HG03103 (cell line): ENCODE results near the gene LGALS12.
"Not testable (repeated sequence)": the region's sequence is repeated elsewhere in the genome, so short reads cannot be mapped to it uniquely, and the experiment has no call there.

Experiments
- ATAC-seq: cut with Tn5 transposase; IDR thresholded peaks from one replicate; pipeline ENCODE4 v1.9.1; 2021; ENCODE audit warnings: low read depth; ENCODE audit not compliant: unreplicated experiment

LGALS12 gene

GRCh38 chr11:63504054-63504453, 1.8 kb upstream of the LGALS12 start:
- ATAC-seq, result no peak

DNA sequence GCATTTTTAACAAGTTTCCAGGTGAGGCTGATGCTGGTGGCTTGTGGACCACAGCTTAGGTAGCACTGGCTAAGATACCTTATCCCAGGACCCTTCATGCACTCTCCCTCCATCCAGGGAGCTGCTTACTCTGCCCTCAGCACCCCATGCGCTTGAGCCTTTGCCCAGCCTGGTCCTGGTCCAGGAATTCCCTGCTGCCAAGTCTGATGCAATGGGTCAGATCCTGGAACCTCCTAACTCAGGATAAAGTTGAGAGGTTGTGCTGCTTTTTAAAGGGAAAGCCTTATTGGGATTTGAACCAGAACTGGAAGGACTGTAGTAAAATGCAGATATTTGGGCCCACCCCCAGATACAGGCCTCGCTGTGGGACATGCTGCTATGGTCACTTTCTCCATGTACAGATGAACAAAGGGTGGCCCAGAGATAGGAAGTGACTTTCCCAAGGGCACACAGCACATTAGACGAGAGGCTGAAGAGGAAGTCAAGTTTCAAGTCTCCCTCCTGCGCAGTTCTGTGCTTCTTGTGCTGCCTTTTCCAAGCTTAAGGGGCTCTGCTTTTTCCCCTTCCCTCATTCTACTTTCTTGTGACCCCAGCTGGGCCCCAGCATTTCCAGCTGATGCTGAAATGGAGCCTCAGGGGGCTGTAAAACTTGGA, 824 bp upstream of the LGALS12 start:
- ATAC-seq, result no peak

DNA sequence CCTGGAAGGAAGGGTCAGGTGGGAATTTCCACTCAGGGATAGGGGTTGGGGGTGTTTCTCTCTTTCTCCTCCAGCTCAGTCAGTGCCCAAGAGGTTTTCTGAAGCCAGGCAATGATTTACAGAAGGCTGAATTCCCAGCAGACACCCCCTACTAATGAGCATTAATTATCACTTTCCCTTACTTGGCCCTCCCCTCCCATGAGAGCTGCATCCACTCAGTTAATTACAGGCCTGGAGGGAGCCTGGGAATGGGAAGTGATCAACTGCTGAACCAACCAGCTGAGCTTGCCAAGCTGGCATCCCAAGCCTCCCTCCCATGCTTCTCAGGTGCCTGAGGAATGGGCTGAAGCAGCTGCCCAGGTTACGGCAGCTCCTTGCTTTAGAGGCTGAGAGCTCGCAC, 992 bp downstream of the LGALS12 start:
- ATAC-seq, result no peak

- no peak for ATAC-seq
Observed at GRCh38 chr11:63507511-63507910, 1.6 kb downstream of the LGALS12 start.

- no peak for ATAC-seq
Observed at GRCh38 chr11:63508009-63508408, 2.1 kb downstream of the LGALS12 start.

- ATAC-seq, result no peak
Observed at GRCh38 chr11:63508745-63509144, 2.9 kb downstream of the LGALS12 start.

DNA sequence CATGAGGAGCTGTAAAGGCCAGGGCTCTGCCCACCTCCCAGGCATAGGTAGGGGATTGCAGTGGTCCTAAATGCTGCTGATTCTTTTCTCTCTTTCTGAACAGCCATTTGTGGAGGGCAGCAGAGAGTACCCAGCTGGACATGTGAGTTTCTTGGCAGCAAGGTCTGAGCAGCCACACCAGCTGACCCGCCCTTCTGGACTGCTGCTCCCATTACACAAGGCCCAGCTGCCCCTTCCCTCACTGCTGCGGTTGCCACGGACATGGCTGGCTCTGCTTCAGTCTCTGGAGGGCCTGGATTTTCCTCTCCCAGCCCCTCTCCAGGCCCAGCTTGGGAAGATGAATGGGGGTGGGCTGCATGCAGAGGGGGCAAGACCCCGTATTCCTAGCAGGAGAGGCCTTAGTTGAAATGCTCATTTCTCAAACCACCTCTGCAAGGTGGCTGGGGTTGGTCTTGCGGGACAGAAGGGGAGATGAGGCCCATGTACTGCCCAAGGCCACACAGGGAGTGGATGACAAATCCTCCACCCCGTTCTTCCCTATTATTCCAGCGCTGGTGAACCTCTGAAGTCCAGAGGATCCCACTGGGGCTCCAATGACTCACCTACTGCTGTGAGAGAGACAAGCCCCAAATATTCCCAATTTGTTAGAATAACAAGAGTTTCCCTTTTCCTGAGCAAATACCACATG, 4.6 kb downstream of the LGALS12 start:
- no peak for ATAC-seq

- ATAC-seq, result no peak
Observed at GRCh38 chr11:63511048-63511748, 5.3 kb downstream of the LGALS12 start.

- no peak for ATAC-seq
Observed at GRCh38 chr11:63512816-63513215, 6.9 kb downstream of the LGALS12 start.

- ATAC-seq, result no peak
Observed at GRCh38 chr11:63516109-63516508, 10.2 kb downstream of the LGALS12 start.

- ATAC-seq, result no peak
Observed at GRCh38 chr11:63517156-63517555, 11.3 kb downstream of the LGALS12 start.

DNA sequence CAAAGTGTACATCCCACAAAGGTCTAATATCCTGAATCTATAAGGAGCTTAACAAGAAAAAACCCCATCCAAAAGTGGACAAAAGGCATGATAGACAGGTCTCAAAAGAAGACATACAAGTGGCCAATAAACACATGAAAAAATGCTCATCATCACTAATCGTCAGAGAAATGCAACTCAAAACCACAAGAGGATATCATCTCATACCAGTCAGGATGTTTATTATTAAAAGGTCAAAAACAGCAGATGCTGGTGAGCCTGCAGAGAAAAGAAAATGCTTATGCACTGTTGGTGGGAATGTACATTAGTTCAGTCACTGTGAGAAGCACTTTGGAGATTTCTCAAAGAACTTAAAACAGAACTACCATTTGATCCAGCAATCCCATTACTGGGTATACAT, 12.7 kb downstream of the LGALS12 start:
- no peak for ATAC-seq

DNA sequence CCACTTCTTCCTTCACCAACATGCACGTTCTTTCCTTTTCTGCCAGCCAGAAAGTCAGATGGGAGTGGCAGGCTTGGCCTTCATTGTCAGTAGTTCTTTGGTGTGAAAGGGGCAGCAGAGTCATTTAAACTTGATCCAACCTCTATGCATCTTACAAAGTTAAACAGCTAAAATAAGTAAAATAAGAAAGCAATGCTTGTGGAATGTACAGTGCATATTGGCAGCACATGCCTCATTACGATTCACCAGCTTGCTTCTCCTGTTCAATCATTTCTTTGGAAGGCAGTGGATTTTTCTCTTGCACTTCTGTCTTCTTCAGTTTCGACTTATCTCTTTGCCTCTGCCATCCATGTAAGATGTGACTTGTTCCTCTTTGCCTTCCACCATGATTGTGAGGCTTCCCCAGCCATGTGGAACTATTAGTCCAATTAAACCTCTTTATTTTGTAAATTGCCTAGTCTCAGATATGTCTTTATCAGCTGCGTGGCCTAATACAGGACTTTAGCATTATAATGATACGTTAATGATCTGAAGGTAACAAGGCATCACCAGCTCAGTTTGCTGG, 14.8 kb downstream of the LGALS12 start:
- ATAC-seq, result no peak

DNA sequence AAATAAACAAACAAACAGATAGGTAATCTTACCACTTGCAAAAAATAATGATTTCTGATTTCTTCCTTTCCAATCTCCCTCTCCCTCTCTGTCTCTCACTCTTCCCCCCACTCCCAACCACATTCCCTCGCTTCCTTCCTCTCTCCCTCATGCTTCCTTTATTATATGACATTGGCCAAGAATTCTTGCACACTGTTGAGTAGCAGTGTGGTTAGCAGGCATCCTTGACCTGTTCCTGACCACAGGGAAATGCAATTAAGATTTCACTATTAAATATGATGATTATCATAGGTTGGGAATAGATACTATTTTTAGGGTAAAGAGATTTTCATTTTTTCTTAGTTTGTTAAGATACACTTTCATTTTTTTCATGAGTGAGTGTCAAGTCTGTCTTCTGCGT, 16.0 kb downstream of the LGALS12 start:
- ATAC-seq, result no peak

- no peak for ATAC-seq
Observed at GRCh38 chr11:63523151-63523550, 17.3 kb downstream of the LGALS12 start.

DNA sequence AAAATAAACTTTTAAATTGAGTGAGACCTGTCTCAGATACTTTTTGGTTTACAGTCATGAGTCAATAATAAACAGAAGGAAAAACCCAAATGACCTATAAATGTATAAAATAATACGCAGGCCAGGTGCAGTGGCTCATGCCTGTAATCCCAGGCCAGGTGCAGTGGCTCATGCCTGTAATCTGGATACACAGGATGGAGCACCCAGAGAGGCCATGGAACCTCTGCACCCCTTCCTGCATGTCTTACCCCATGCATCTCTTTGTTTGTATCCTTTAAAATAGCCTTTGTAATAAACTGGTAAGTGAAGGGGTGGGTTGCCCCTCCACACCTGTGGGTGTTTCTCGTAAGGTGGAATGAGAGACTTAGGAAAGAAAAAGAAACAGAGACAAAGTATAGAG, 21.8 kb downstream of the LGALS12 start:
- ATAC-seq, result no peak

- not testable (repeated sequence) for ATAC-seq
Observed at GRCh38 chr11:63528156-63528555, 22.3 kb downstream of the LGALS12 start.

GRCh38 chr11:63528729-63529278, 22.9 kb downstream of the LGALS12 start:
- not testable (repeated sequence) for ATAC-seq

GRCh38 chr11:63529373-63529772, 23.5 kb downstream of the LGALS12 start:
- not testable (repeated sequence) for ATAC-seq

DNA sequence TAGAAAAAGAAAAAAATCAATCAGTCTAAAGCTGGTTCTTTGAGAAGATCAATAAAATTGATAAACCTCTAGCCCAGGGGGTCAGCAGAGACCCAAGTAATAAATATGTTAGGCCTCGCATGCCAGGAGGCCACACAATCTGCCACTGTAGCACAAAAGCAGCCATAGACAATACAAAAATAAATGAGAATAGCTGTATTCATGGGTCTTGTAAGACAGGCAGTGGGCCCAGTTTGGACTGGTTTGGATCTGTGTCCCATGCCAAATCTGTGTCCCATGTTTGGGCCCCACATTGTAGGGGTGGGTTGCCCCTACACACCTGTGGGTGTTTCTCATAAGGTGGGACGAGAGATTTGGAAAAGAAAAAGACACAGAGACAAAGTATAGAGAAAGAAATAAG, 24.1 kb downstream of the LGALS12 start:
- no peak for ATAC-seq
